HL-60 (cell line): ENCODE measurements around the gene ADAMTSL3.
"Not testable (repeated sequence)": the region's sequence is repeated elsewhere in the genome, so short reads cannot be mapped to it uniquely, and the experiment has no call there.

Experiments
- DNase-seq, 2 experiments: peaks; one replicate each; pipeline ENCODE4 v3.0.0-alpha.2; 2010 to 2020; ENCODE audit warnings: low read depth in 1 of 2, low spot score in 1 of 2
- H3K27ac ChIP-seq: fragments of 250-450 bp; sonication (Bioruptor Pico); replicated peaks from 2 replicates; pipeline ENCODE4 v1.5.1; 2020; ENCODE audit warnings: mild to moderate bottlenecking, moderate library complexity
- H3K27me3 ChIP-seq: fragments of 250-450 bp; sonication (Bioruptor Pico); 2 replicates; pipeline ENCODE4 v1.5.1; 2021; ENCODE audit warnings: mild to moderate bottlenecking, moderate library complexity; ENCODE audit not compliant: insufficient read depth, poor library complexity, severe bottlenecking
- H3K4me3 ChIP-seq: replicated peaks from 2 replicates; pipeline ENCODE4 v1.5.1; 2011; ENCODE audit warnings: mild to moderate bottlenecking, control low read depth, low read length; ENCODE audit not compliant: insufficient read depth
- GABPA ChIP-seq: IDR thresholded peaks from 2 replicates; pipeline ENCODE4 v1.6.1; 2012; ENCODE audit warnings: low read depth
- POLR2AphosphoS5 ChIP-seq: IDR thresholded peaks from 2 replicates; pipeline ENCODE4 v1.6.1; 2012; ENCODE audit warnings: low read depth
- SPI1 ChIP-seq: IDR thresholded peaks from 2 replicates; pipeline ENCODE4 v1.6.1; 2012; ENCODE audit warnings: low read depth, mild to moderate bottlenecking, borderline replicate concordance
- TF ChIP-seq, protein P1 (sequence below): IDR thresholded peaks from one replicate; pipeline ENCODE4 v1.5.1; 2011; ENCODE audit warnings: low read length, control low read depth, inconsistent platforms; ENCODE audit not compliant: insufficient read depth
- TF ChIP-seq, protein P2 (sequence below): IDR thresholded peaks from 2 replicates; pipeline ENCODE4 v1.6.1; 2012; ENCODE audit warnings: low read depth; ENCODE audit not compliant: insufficient replicate concordance

The ADAMTSL3 gene

DNA sequence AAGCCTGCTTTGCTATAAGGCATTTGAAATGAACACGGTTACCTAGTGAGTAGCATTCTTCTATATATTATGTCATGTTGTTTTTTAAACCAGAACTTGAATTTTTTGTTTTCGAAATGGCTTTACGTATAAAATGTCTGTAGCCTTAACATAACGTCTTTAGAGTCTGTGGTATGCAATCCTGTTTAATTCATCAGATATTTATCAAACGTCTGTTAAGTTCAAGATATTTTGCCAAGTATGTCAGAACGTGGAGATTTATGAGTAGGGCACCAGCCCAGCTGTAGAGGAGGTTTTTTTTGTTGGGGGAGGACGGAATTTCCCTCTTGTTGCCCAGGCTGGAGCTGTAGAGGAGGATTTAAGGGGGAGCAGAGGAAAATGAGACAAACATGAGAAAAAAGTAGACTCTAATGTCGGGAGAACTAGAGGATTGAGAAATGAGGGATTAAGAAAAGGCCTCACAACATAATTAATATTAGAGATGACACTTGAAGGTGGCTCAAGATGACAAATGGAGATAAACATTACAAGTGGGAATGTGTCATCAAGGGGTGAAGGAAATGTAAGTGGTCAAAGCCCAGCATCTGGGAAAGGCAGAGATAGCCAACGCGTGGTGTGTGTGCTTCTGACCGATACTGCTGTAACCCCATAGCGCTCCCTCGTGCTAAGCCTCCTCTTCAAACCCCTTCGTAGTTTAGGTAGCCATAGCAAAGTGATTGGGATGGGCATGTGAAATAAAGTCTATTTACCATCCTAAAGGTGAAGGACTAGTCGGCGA, 427.7 kb downstream of the ADAMTSL3 start:
- TF ChIP-seq, protein P1, sequence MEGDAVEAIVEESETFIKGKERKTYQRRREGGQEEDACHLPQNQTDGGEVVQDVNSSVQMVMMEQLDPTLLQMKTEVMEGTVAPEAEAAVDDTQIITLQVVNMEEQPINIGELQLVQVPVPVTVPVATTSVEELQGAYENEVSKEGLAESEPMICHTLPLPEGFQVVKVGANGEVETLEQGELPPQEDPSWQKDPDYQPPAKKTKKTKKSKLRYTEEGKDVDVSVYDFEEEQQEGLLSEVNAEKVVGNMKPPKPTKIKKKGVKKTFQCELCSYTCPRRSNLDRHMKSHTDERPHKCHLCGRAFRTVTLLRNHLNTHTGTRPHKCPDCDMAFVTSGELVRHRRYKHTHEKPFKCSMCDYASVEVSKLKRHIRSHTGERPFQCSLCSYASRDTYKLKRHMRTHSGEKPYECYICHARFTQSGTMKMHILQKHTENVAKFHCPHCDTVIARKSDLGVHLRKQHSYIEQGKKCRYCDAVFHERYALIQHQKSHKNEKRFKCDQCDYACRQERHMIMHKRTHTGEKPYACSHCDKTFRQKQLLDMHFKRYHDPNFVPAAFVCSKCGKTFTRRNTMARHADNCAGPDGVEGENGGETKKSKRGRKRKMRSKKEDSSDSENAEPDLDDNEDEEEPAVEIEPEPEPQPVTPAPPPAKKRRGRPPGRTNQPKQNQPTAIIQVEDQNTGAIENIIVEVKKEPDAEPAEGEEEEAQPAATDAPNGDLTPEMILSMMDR = no peak
- TF ChIP-seq SPI1 (no peak), POLR2AphosphoS5 (no peak), GABPA (no peak)
- TF ChIP-seq, protein P2, sequence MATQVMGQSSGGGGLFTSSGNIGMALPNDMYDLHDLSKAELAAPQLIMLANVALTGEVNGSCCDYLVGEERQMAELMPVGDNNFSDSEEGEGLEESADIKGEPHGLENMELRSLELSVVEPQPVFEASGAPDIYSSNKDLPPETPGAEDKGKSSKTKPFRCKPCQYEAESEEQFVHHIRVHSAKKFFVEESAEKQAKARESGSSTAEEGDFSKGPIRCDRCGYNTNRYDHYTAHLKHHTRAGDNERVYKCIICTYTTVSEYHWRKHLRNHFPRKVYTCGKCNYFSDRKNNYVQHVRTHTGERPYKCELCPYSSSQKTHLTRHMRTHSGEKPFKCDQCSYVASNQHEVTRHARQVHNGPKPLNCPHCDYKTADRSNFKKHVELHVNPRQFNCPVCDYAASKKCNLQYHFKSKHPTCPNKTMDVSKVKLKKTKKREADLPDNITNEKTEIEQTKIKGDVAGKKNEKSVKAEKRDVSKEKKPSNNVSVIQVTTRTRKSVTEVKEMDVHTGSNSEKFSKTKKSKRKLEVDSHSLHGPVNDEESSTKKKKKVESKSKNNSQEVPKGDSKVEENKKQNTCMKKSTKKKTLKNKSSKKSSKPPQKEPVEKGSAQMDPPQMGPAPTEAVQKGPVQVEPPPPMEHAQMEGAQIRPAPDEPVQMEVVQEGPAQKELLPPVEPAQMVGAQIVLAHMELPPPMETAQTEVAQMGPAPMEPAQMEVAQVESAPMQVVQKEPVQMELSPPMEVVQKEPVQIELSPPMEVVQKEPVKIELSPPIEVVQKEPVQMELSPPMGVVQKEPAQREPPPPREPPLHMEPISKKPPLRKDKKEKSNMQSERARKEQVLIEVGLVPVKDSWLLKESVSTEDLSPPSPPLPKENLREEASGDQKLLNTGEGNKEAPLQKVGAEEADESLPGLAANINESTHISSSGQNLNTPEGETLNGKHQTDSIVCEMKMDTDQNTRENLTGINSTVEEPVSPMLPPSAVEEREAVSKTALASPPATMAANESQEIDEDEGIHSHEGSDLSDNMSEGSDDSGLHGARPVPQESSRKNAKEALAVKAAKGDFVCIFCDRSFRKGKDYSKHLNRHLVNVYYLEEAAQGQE = no peak
- H3K27ac ChIP-seq = no peak overlapping the region

DNA sequence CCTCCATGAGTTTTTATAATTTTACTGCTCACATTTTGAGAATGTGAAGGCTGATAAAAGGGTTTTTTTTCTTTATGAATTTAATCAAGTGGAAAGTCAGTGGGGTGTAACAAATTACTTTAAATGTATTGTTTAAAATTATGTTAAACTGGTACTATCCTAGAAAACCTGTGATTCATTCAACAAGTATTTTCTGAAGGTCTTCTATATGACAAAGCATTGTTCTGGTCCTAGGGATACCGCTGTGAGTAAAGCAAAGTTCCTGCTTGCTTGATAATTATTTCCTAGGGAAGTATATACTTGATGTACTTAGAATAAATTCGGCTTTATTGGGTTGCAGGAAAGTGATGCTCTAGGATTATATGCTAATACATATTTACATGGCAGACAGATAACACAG, 428.8 kb downstream of the ADAMTSL3 start:
- H3K27me3 ChIP-seq = peaks cover 23% of the 10 kb centered on the region
- no peak overlapping the region for H3K4me3 ChIP-seq
- TF ChIP-seq POLR2AphosphoS5 (no peak), SPI1 (no peak), GABPA (no peak)
- TF ChIP-seq, protein P1 = no peak
- TF ChIP-seq, protein P2 = no peak
- DNase-seq = no peak
- no peak overlapping the region for H3K27ac ChIP-seq

More for the DNA sequence above, 427.7 kb downstream of the ADAMTSL3 start:
- H3K27me3 ChIP-seq = peaks cover 23% of the 10 kb centered on the region
- DNase-seq = no peak
- H3K4me3 ChIP-seq = no peak overlapping the region

DNA sequence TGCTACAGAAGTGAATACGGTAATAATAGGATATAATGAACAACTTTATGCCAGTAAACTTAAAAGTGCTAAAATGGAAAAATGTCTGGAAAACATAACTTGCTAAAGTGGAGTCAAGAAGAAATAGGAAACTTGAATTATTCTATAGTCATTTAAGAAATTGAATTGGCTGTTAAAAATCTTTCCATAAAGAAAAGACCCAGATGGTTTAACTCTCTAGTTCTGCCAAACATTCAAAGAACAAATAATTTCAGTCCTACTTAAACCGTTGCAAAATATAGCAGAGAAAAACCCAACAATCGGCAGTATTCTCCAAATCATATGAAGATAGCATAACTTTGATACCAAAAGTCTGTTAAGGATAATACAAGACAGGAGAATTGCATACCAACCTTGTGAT, 432.1 kb downstream of the ADAMTSL3 start:
- not testable (repeated sequence) for H3K27ac ChIP-seq, H3K4me3 ChIP-seq, DNase-seq
- H3K27me3 ChIP-seq = peaks cover 10% of the 10 kb centered on the region
